Measurements from ENCODE around the gene TFDP2.

Gene TFDP2

GRCh38 chr3:142040941-142041491, 108.3 kb downstream of the TFDP2 start:
- Histone ChIP-seq H3K27me3 (ENCODE audit: insufficient read depth, poor library complexity, severe bottlenecking) (no peaks in the 10 kb centered on the region), H3K27ac (replicated peaks) (peak overlapping the region; percentile 36; the same call in 1 of the 2 replicates), H3K4me3 (replicated peaks; ENCODE audit: insufficient read depth, low read length) (no peak overlapping the region)
- DNase-seq (ENCODE audit: low read depth in 1 of 2, low spot score in 1 of 2) = peak in 1 of 2 experiments; percentile 5
- TF ChIP-seq, protein P1, sequence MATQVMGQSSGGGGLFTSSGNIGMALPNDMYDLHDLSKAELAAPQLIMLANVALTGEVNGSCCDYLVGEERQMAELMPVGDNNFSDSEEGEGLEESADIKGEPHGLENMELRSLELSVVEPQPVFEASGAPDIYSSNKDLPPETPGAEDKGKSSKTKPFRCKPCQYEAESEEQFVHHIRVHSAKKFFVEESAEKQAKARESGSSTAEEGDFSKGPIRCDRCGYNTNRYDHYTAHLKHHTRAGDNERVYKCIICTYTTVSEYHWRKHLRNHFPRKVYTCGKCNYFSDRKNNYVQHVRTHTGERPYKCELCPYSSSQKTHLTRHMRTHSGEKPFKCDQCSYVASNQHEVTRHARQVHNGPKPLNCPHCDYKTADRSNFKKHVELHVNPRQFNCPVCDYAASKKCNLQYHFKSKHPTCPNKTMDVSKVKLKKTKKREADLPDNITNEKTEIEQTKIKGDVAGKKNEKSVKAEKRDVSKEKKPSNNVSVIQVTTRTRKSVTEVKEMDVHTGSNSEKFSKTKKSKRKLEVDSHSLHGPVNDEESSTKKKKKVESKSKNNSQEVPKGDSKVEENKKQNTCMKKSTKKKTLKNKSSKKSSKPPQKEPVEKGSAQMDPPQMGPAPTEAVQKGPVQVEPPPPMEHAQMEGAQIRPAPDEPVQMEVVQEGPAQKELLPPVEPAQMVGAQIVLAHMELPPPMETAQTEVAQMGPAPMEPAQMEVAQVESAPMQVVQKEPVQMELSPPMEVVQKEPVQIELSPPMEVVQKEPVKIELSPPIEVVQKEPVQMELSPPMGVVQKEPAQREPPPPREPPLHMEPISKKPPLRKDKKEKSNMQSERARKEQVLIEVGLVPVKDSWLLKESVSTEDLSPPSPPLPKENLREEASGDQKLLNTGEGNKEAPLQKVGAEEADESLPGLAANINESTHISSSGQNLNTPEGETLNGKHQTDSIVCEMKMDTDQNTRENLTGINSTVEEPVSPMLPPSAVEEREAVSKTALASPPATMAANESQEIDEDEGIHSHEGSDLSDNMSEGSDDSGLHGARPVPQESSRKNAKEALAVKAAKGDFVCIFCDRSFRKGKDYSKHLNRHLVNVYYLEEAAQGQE (IDR thresholded peaks at IDR 0.05; ENCODE audit: insufficient replicate concordance, low read depth) = no peak
- TF ChIP-seq CTCF (IDR thresholded peaks at IDR 0.05; ENCODE audit: insufficient read depth, low read length) = no peak
- no peak for TF ChIP-seq POLR2AphosphoS5 (IDR thresholded peaks at IDR 0.05; ENCODE audit: low read depth)
- TF ChIP-seq SPI1 (IDR thresholded peaks at IDR 0.05; ENCODE audit: borderline replicate concordance, low read depth) = no peak
- TF ChIP-seq GABPA (IDR thresholded peaks at IDR 0.05; ENCODE audit: low read depth) = no peak

GRCh38 chr3:142035308-142035922, 113.9 kb downstream of the TFDP2 start:
- DNase-seq (ENCODE audit: low read depth in 1 of 2, low spot score in 1 of 2) = no peak
- TF ChIP-seq SPI1 (IDR thresholded peaks at IDR 0.05; ENCODE audit: borderline replicate concordance, low read depth) (no peak), GABPA (IDR thresholded peaks at IDR 0.05; ENCODE audit: low read depth) (no peak), POLR2AphosphoS5 (IDR thresholded peaks at IDR 0.05; ENCODE audit: low read depth) (no peak), CTCF (IDR thresholded peaks at IDR 0.05; ENCODE audit: insufficient read depth, low read length) (no peak)
- TF ChIP-seq, protein P1 (IDR thresholded peaks at IDR 0.05; ENCODE audit: insufficient replicate concordance, low read depth) = no peak

GRCh38 chr3:142033292-142033691, 116.1 kb downstream of the TFDP2 start:
- TF ChIP-seq CTCF (IDR thresholded peaks at IDR 0.05; ENCODE audit: insufficient read depth, low read length) = no peak
- TF ChIP-seq SPI1 (IDR thresholded peaks at IDR 0.05; ENCODE audit: borderline replicate concordance, low read depth) = no peak
- TF ChIP-seq, protein P1 (IDR thresholded peaks at IDR 0.05; ENCODE audit: insufficient replicate concordance, low read depth) = no peak
- no peak for TF ChIP-seq POLR2AphosphoS5 (IDR thresholded peaks at IDR 0.05; ENCODE audit: low read depth)
- TF ChIP-seq GABPA (IDR thresholded peaks at IDR 0.05; ENCODE audit: low read depth) = no peak
- H3K27me3 ChIP-seq (ENCODE audit: insufficient read depth, poor library complexity, severe bottlenecking) = no peaks in the 10 kb centered on the region
- no peak for DNase-seq (ENCODE audit: low read depth in 1 of 2, low spot score in 1 of 2)
- H3K27ac ChIP-seq (replicated peaks) = no peak overlapping the region
- no peak overlapping the region for H3K4me3 ChIP-seq (replicated peaks; ENCODE audit: insufficient read depth, low read length)

More at GRCh38 chr3:142035308-142035922, 113.9 kb downstream of the TFDP2 start:
- Histone ChIP-seq H3K27ac (replicated peaks) (no peak overlapping the region), H3K4me3 (replicated peaks; ENCODE audit: insufficient read depth, low read length) (no peak overlapping the region), H3K27me3 (ENCODE audit: insufficient read depth, poor library complexity, severe bottlenecking) (no peaks in the 10 kb centered on the region)
